Endothelial cell of umbilical vein (primary cell): ENCODE results near the gene MAST4. TPM values are rescaled to one million over a fixed set of nuclear protein-coding genes. Genes with fewer than 3 reads are reported as not detected.
A peak's percentile ranks its signal among the peaks of the same experiment; 100 is the strongest.

ENCODE experiments used
- Bru-seq: library from RNA; stranded (reverse); fragments of 400-500 nt; gene quantifications from one replicate; lab custom pipeline; 2021; lab: Mats Ljungman, UMichigan
- BruChase-seq, 2 experiments: library from RNA; stranded (reverse); fragments of 400-500 nt; gene quantifications; one replicate each; lab custom pipeline; 2021; lab: Mats Ljungman, UMichigan
- BruUV-seq: library from RNA; stranded (reverse); fragments of 400-500 nt; replicated peaks from 2 replicates; lab custom pipeline; 2021; lab: Mats Ljungman, UMichigan
- CTCF ChIA-PET: fragments of 300-600, 350-600 bp; sonication (Branson Sonifier 250); formaldehyde crosslinking; loops from one replicate; lab custom pipeline; 2021; ENCODE audit warnings: antibody characterized with exemption, inconsistent platforms; lab: Charles Lee
- POLR2A ChIA-PET: fragments of 300-600, 350-600 bp; sonication (Branson Sonifier 250); formaldehyde crosslinking; loops from one replicate; lab custom pipeline; 2021; ENCODE audit warnings: antibody characterized with exemption, inconsistent platforms; lab: Charles Lee
- DNase-seq: peaks from one replicate; pipeline ENCODE4 v3.0.0-alpha.2; 2011; ENCODE audit warnings: low read depth, low spot score
- FAIRE-seq: peaks from 2 replicates; lab custom pipeline; 2011; peaks lifted over from hg19 to GRCh38; lab: Jason Lieb, UNC
- H2AFZ ChIP-seq: 2 replicates; pipeline ENCODE4 v1.6.0; 2012; ENCODE audit warnings: low read depth, low read length, control low read depth, inconsistent platforms
- H3K27ac ChIP-seq: 2 replicates; pipeline ENCODE4 v1.5.1; 2011; ENCODE audit warnings: low read depth, mild to moderate bottlenecking, control low read depth, low read length, moderate library complexity; ENCODE audit not compliant: insufficient read depth
- H3K27me3 ChIP-seq, 2 experiments: 2 replicates each; pipeline versions ENCODE4 v1.6.0 to v1.6.1; 2011; ENCODE audit warnings: low read length in 2 of 2, mixed read lengths in 1 of 2; ENCODE audit not compliant: control insufficient read depth in 2 of 2, insufficient read depth in 2 of 2
- H3K36me3 ChIP-seq, 2 experiments: 2 replicates in 1 of 2; 3 replicates in 1 of 2; pipeline ENCODE4 v1.5.1; 2011; ENCODE audit warnings: low read length in 2 of 2, mild to moderate bottlenecking in 1 of 2, moderate library complexity in 1 of 2; ENCODE audit not compliant: control insufficient read depth in 2 of 2, insufficient read depth in 2 of 2; ENCODE audit errors: extremely low read depth in 1 of 2
- H3K4me1 ChIP-seq: 3 replicates; pipeline ENCODE4 v1.5.1; 2011; ENCODE audit warnings: mild to moderate bottlenecking, low read length; ENCODE audit not compliant: control insufficient read depth, insufficient read depth; ENCODE audit errors: extremely low read depth
- H3K4me2 ChIP-seq: 2 replicates; pipeline ENCODE4 v1.6.1; 2011; ENCODE audit warnings: low read length, control low read depth, mixed read lengths; ENCODE audit not compliant: insufficient read depth
- H3K4me3 ChIP-seq, 3 experiments: fragments of 200-600 bp in 1 of 3; sonication (generic), shearing (Covaris generic) in 1 of 3; replicated peaks in 1 of 3; 2 replicates each; pipeline ENCODE4 v1.5.1; 2011 to 2016; ENCODE audit warnings: control low read depth in 3 of 3, low read length in 3 of 3, mild to moderate bottlenecking in 2 of 3, inconsistent platforms in 1 of 3, low read depth in 1 of 3, moderate library complexity in 1 of 3; ENCODE audit not compliant: insufficient read depth in 1 of 3
- H3K79me2 ChIP-seq: 2 replicates; pipeline ENCODE4 v1.6.0; 2012; ENCODE audit warnings: low read length, inconsistent platforms; ENCODE audit not compliant: control insufficient read depth, insufficient read depth
- H3K9ac ChIP-seq: replicated peaks from 2 replicates; pipeline ENCODE3; 2011; ENCODE audit warnings: low read length, control low read depth; ENCODE audit not compliant: insufficient read depth; ENCODE audit errors: extremely low read depth
- H3K9me1 ChIP-seq: replicated peaks from 3 replicates; pipeline ENCODE4 v1.6.0; 2011; ENCODE audit warnings: mild to moderate bottlenecking, low read length; ENCODE audit not compliant: control insufficient read depth, insufficient read depth; ENCODE audit errors: extremely low read depth
- H3K9me3 ChIP-seq: replicated peaks from 2 replicates; pipeline ENCODE4 v1.5.1; 2012; ENCODE audit warnings: low read length, inconsistent platforms; ENCODE audit not compliant: control insufficient read depth, insufficient read depth
- H4K20me1 ChIP-seq: replicated peaks from 2 replicates; pipeline ENCODE3; 2011; ENCODE audit warnings: mild to moderate bottlenecking, low read length; ENCODE audit not compliant: control insufficient read depth, insufficient read depth; ENCODE audit errors: extremely low read depth
- EZH2 ChIP-seq: IDR thresholded peaks from 2 replicates; pipeline ENCODE4 v1.6.1; 2012; ENCODE audit warnings: borderline replicate concordance, low read depth, mild to moderate bottlenecking, moderate library complexity, low read length, inconsistent platforms; ENCODE audit not compliant: severe bottlenecking
- FOS ChIP-seq: IDR thresholded peaks from 2 replicates; pipeline ENCODE4 v1.6.1; 2011; ENCODE audit warnings: mild to moderate bottlenecking, low read length, moderate library complexity, borderline replicate concordance; ENCODE audit not compliant: insufficient read depth
- GATA2 ChIP-seq: IDR thresholded peaks from 2 replicates; pipeline ENCODE4 v1.7.0; 2011; ENCODE audit warnings: low read depth, mild to moderate bottlenecking, moderate library complexity, mixed read lengths, low read length; ENCODE audit not compliant: insufficient read length, insufficient read depth
- JUN ChIP-seq: IDR thresholded peaks from 2 replicates; pipeline ENCODE4 v1.6.1; 2011; ENCODE audit warnings: borderline replicate concordance, low read depth; ENCODE audit not compliant: insufficient read length, insufficient read depth
- MYC ChIP-seq: IDR thresholded peaks from one replicate; pipeline ENCODE4 v1.6.1; 2011; ENCODE audit warnings: mild to moderate bottlenecking, low read depth, low read length
- POLR2A ChIP-seq: IDR thresholded peaks from 2 replicates; pipeline ENCODE4 v1.6.1; 2012; ENCODE audit warnings: low read depth, mild to moderate bottlenecking, control low read depth, low read length
- POLR2AphosphoS5 ChIP-seq: IDR thresholded peaks from 2 replicates; pipeline ENCODE4 v1.6.1; 2012; ENCODE audit warnings: low read depth, mild to moderate bottlenecking, control low read depth, low read length, moderate library complexity; ENCODE audit not compliant: insufficient read depth
- dilution Hi-C: fragments of 300-500 bp; cut with MboI; formaldehyde crosslinking; loops from one replicate; pipeline ENCODE4 v1.15.0; 2019; ENCODE audit warnings: low sequenced_read_pairs; ENCODE audit not compliant: extremely low pct_ligation_motif_present
- intact Hi-C: fragments of 100-400 bp; cut with micrococcal nuclease; formaldehyde crosslinking; loops from one replicate; pipeline ENCODE4 v1.10.0; 2022
- long read RNA-seq: library from polyadenylated mRNA; stranded (forward); transcript quantifications from one replicate; pipeline ENCODE4 v2.0.0, GENCODE V29; 2021
- polyA minus RNA-seq, 3 experiments: library from RNA; depleted of rRNA, polyadenylated mRNA; stranded (reverse); fragments of >200 nt; gene quantifications; 1 replicate in 1 of 3; 2 replicates in 2 of 3; pipeline ENCODE4 v1.2.3, GENCODE V29; 2011
- polyA plus RNA-seq, 4 experiments: library from polyadenylated mRNA; depleted of rRNA in 3 of 4; stranded (reverse) in 3 of 4; unstranded in 1 of 4; fragments of >200 nt; gene quantifications; 2 replicates each; pipeline versions ENCODE4 v1.2.1 to v1.2.3, GENCODE V29; 2011 to 2012; ENCODE audit warnings: missing spikeins in 1 of 4
- total RNA-seq: library from RNA; stranded (reverse); gene quantifications from 2 replicates; pipeline ENCODE4 v1.2.3, GENCODE V29; 2021
- TF ChIP-seq, protein P1 (sequence below): IDR thresholded peaks from 2 replicates; pipeline ENCODE4 v1.6.1; 2011; ENCODE audit not compliant: insufficient read depth, insufficient read length
- TF ChIP-seq, protein P2 (sequence below), 2 donors: IDR thresholded peaks; 1 replicate in 1 of 2; 2 replicates in 1 of 2; pipeline ENCODE4 v1.5.1; 2011; ENCODE audit warnings: low read length in 2 of 2, mild to moderate bottlenecking in 2 of 2, moderate library complexity in 2 of 2, control low read depth in 1 of 2, inconsistent platforms in 1 of 2, low read depth in 1 of 2; ENCODE audit not compliant: insufficient read depth in 1 of 2; ENCODE audit errors: extremely low read depth in 1 of 2

Gene MAST4
- total RNA-seq = 116 and 120 TPM in 2 replicates
- 40.2 and 42.9 TPM in 2 replicates for polyA plus RNA-seq
- polyA plus RNA-seq (2011; cell fraction: cytosol; rRNA removed) = 24.0 and 24.3 TPM in 2 replicates
- polyA plus RNA-seq (2011; cell fraction: nucleus; rRNA removed) = 154 and 176 TPM in 2 replicates
- 28.7 and 39.8 TPM in 2 replicates for polyA plus RNA-seq (2012)
- polyA minus RNA-seq = 410 and 435 TPM in 2 replicates
- 1.1 TPM for polyA minus RNA-seq (2011; cell fraction: cytosol; rRNA and poly(A)+ RNA removed)
- polyA minus RNA-seq (2011; cell fraction: nucleus; rRNA and poly(A)+ RNA removed) = 808 and 1,030 TPM in 2 replicates
- percentile 96 among the genes with signal in this experiment for Bru-seq, nascent RNA
- percentile 69 among the genes with signal in this experiment for BruChase-seq, experiment 1, labeled RNA remaining after a 6-hour chase
- percentile 77 among the genes with signal in this experiment for BruChase-seq, experiment 2, labeled RNA remaining after a 2-hour chase
- long read RNA-seq, transcript MAST4-218 (3 exons, 530 nt) = major isoform, 5 of 188 reads
- long read RNA-seq, partial matches to known transcripts = 19 of 188 reads
- long read RNA-seq, other reads (novel, unspliced or antisense) = 160 of 188 reads

DNA sequence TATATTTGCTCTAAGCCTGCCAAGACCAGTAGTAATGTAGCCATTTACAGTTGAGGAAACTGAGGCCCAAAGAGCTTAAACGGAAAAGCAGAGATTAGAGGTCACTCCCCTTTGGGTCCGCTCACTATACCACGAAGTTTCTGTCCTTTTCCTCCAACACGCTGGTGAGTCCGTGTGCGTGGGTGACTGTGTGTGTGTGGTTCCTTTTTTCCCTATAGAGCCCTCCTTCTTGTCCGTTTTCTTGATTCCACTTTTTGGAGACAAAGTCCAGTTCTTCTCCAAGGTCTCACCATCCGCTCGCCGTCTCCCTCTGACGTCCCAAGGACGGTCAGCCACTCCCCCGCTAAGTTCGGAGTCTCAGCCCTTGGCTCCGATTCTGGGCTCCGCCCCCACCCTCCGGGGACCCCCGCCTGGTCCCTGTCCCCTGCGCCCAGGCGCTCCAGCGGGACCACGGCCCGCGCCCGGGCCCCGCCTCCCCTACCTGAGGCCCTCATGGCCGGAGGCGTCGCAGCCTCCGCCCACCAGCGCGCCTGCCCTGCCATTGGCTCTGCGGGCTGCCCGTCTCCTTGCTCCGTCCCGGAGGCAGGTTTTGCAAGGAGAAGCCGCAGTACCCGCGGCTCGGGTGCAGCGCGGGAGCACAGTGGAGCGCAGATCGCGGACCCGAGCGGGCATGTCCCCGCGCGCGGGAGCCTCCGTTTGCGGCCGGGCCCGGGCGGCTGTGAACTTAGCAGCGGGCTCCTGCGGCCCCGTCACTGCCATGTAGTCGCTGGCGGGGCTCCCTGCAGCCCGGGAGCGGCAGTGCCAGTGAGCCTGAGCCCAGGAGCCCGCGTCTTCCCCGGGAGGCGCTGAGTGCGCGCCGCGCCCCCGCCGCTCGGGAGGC, at the start of gene MAST4:
TSS of gene MAST4 (plus strand) at position 638 of the 880 bp plus-strand sequence. CDS start 263 bp downstream, outside the sequence.
- TF ChIP-seq MYC (no peak), POLR2A (no peak), EZH2 (no peak), FOS (no peak), JUN (no peak), POLR2AphosphoS5 (no peak), GATA2 (no peak)
- TF ChIP-seq, protein P1, sequence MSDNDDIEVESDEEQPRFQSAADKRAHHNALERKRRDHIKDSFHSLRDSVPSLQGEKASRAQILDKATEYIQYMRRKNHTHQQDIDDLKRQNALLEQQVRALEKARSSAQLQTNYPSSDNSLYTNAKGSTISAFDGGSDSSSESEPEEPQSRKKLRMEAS = no peak
- TF ChIP-seq, protein P2, sequence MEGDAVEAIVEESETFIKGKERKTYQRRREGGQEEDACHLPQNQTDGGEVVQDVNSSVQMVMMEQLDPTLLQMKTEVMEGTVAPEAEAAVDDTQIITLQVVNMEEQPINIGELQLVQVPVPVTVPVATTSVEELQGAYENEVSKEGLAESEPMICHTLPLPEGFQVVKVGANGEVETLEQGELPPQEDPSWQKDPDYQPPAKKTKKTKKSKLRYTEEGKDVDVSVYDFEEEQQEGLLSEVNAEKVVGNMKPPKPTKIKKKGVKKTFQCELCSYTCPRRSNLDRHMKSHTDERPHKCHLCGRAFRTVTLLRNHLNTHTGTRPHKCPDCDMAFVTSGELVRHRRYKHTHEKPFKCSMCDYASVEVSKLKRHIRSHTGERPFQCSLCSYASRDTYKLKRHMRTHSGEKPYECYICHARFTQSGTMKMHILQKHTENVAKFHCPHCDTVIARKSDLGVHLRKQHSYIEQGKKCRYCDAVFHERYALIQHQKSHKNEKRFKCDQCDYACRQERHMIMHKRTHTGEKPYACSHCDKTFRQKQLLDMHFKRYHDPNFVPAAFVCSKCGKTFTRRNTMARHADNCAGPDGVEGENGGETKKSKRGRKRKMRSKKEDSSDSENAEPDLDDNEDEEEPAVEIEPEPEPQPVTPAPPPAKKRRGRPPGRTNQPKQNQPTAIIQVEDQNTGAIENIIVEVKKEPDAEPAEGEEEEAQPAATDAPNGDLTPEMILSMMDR (IDR thresholded peaks at IDR 0.05; ENCODE audit: extremely low read depth in 1 of 2, insufficient read depth in 1 of 2, low read depth in 1 of 2, low read length in 2 of 2) = no peak
- no peaks in the 10 kb centered on the region for H3K9me1 ChIP-seq
- H3K79me2 ChIP-seq = no peaks in the 10 kb centered on the region
- POLR2A ChIA-PET = no interaction called here
- peaks cover 11% of the 10 kb centered on the region for H3K4me1 ChIP-seq
- H4K20me1 ChIP-seq = no peaks in the 10 kb centered on the region
- H3K27ac ChIP-seq = no peak within 1 kb of the TSS
- peak within 1 kb of the TSS; percentile 14 to 65 (median 30) for H3K4me3 ChIP-seq
- peak within 1 kb of the TSS; percentile 70 for H3K4me2 ChIP-seq
- intact Hi-C loops = loop anchor here (5.0 kb wide), 1 partner anchor 289 kb away; no protein-coding TSS in a partner anchor
- peaks cover 51 to 72% of the 10 kb centered on the region in 2 experiments for H3K27me3 ChIP-seq
- H3K36me3 ChIP-seq = no peaks in the 10 kb centered on the region
- no TSS peak for BruUV-seq
- FAIRE-seq (peak; percentile 80), DNase-seq (peak; percentile 85)
- H3K9ac ChIP-seq = no peak within 1 kb of the TSS
- CTCF ChIA-PET = interaction anchor here (1.1 kb wide), 1 partner anchor 290 kb away, joined by 3 read pairs; no protein-coding TSS in a partner anchor
- H3K9me3 ChIP-seq = no peaks in the 10 kb centered on the region
- H2AFZ ChIP-seq = peak within 1 kb of the TSS; percentile 81
- dilution Hi-C loops = no loop called here
